HG03060 (cell line): ENCODE measurements around the gene TPRN.
A peak's percentile ranks its signal among the peaks of the same experiment; 100 is the strongest.

Source experiments
- ATAC-seq: cut with Tn5 transposase; IDR thresholded peaks from one replicate; pipeline ENCODE4 v1.9.1; 2021; ENCODE audit warnings: low read depth, moderate number of reproducible peaks; ENCODE audit not compliant: unreplicated experiment

Gene TPRN

GRCh38 chr9:137225699-137226331, 25.3 kb upstream of the TPRN start:
- no peak for ATAC-seq

GRCh38 chr9:137224830-137225694, 24.5 kb upstream of the TPRN start, which contains the start of gene CYSRT1:
Gene CYSRT1 (plus strand): TSS chr9:137225174. CDS start chr9:137225622, 448 bp downstream.
- ATAC-seq, result no peak

DNA sequence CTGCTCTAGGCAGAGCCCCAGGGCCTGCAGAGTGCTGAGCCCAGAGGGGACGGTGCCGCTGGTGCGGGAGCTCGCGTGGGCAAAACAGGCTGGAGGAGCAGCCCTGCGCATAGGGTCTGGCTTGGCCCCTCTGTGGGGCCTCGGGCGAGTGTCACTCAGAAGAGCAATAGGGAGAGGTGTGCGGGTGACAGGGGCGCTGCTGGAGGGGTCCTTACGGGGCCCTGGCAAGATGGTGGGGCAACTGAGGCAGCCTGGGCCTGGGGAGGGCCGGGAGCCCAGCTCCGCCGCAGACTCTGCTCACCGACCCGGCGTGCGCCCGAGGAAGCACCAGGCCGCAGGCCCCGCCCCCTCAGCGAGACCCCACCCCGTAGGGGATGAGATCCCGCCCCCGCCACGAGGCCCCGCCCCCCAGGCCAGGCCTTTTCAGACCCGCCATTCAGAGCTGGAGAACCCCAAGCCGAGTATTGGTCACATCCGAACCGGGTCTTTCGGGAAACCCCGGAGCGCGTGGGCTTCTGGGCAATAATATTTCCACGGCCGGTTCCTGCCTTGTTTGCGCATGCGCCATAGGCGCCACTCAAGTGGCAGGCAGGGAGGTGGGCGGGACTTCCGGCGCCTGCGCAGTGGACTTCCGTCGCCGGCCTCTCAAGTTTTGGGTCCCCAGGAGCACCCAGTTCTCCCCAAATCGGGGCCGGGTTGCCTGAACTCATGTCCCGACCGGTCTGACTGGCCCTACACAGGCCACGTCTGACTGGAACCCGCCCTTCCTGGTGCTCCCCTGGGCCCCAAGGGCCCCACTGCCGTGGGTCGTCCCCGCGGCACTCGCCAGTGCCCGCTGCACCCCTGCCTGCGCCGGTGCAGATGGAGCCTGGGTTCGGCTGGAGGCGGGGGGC, 22.8 kb upstream of the TPRN start:
- peak; percentile 76 for ATAC-seq

GRCh38 chr9:137222190-137223077, 21.9 kb upstream of the TPRN start, which contains the start of gene RNF208:
Gene RNF208 (minus strand): TSS chr9:137222240. CDS start chr9:137221212, 1,028 bp downstream.
- ATAC-seq, result no peak

- no peak for ATAC-seq
These were observed 21.1 kb upstream of the TPRN start for GRCh38 chr9:137221506-137222111.

DNA sequence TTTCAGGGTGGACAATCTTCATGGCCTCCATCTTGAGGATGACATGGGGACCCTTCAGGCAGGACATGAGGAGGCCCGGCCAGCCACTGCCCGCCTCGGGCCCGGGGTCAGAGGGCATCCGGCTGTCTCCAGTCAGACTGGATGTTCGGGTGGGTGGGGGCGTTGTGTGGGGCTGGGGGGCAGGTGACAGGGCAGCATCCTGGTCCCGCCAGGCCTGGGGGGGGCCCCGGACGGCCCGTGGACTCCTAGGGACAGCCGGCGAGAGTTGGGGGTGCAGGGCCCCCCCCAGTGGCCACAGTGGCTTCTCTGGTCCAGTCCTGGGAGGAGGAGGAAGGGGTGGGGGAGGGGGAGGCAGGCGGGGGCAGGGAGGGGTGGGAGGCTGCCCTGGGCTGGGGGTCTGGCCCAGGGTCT, 20.6 kb upstream of the TPRN start:
- ATAC-seq, result no peak

GRCh38 chr9:137220317-137221094, 20.0 kb upstream of the TPRN start:
- ATAC-seq, result no peak

- no peak for ATAC-seq
These were observed 19.3 kb upstream of the TPRN start for GRCh38 chr9:137219757-137220316.

- no peak for ATAC-seq
These were observed 18.3 kb upstream of the TPRN start for GRCh38 chr9:137218754-137219271.

GRCh38 chr9:137218212-137218753, 17.7 kb upstream of the TPRN start:
- ATAC-seq, result no peak

GRCh38 chr9:137217276-137218211, 17.0 kb upstream of the TPRN start:
- no peak for ATAC-seq

- ATAC-seq, result no peak
These were observed 15.8 kb upstream of the TPRN start for GRCh38 chr9:137216188-137216965.

DNA sequence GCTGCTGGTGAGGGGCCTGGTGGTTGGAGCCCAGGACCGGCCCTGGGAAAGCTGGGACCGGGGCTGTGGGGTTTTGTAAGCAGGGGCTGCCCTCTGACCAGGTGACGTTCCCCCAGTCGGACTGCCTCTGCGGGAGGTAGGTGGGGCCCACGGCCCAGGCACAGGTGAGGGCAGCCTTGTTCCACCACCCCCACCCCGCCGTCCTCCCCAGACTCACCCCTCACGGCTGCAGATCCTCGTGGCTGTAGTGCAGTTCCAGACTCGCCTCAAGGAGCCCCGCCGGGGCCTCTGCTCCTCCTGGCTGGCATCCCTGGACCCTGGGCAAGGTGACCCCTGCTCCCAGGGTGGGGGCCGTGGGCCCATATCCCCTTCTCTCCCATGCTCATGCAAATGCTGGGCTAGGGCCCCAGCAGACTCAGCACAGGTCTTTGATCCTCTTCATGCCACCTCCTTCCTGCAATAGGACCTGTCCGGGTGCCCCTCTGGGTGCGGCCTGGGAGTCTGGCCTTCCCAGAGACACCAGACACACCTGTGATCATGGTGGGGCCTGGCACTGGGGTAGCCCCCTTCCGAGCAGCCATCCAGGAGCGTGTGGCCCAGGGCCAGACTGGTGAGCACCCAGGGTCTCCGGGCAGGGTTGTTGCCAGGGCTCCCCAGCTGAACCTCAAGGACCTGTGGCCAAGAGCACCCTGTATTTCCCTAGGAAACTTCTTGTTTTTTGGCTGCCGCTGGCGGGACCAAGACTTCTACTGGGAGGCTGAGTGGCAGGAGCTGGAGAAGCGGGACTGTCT, 14.8 kb upstream of the TPRN start:
- ATAC-seq, result no peak

- ATAC-seq, result no peak
These were observed 14.1 kb upstream of the TPRN start for GRCh38 chr9:137214620-137215019.
